NCI-H2081 treated with DMSO at 0.1 percent for 48 hours (cell line): ENCODE measurements around the gene SEC22A.

Source experiments
- DNase-seq: peaks from one replicate; lab custom pipeline; 2025; lab: John Stamatoyannopoulos, UW

Gene SEC22A

GRCh38 chr3:123201557-123202427 is at the start of gene SEC22A:
SEC22A (plus strand) TSS chr3:123201943; CDS start chr3:123209218, 7,275 bp downstream.
- peak; percentile 96 for DNase-seq

- no peak for DNase-seq
Measured at GRCh38 chr3:123152687-123153086, 49.1 kb upstream of the SEC22A start.

- DNase-seq = no peak
Measured at GRCh38 chr3:123153125-123154019, 48.4 kb upstream of the SEC22A start.

- no peak for DNase-seq
Measured at GRCh38 chr3:123154020-123154985, 47.4 kb upstream of the SEC22A start.

- DNase-seq = no peak
Measured at GRCh38 chr3:123155471-123156011, 46.2 kb upstream of the SEC22A start.

- no peak for DNase-seq
Measured at GRCh38 chr3:123156276-123156995, 45.3 kb upstream of the SEC22A start.

- DNase-seq = no peak
Measured at GRCh38 chr3:123157209-123157597, 44.5 kb upstream of the SEC22A start.

- DNase-seq = no peak
Measured at GRCh38 chr3:123157598-123158287, 44.0 kb upstream of the SEC22A start.

- DNase-seq = no peak
Measured at GRCh38 chr3:123158330-123158729, 43.4 kb upstream of the SEC22A start.

- DNase-seq = no peak
Measured at GRCh38 chr3:123158899-123159390, 42.8 kb upstream of the SEC22A start.

- no peak for DNase-seq
Measured at GRCh38 chr3:123159926-123160635, 41.7 kb upstream of the SEC22A start.

GRCh38 chr3:123161167-123161566 is 40.6 kb upstream of the SEC22A start:
- no peak for DNase-seq

GRCh38 chr3:123163141-123163540 is 38.6 kb upstream of the SEC22A start:
- DNase-seq = no peak

GRCh38 chr3:123165163-123165562 is 36.6 kb upstream of the SEC22A start:
- no peak for DNase-seq

- no peak for DNase-seq
Measured at GRCh38 chr3:123167686-123168085, 34.1 kb upstream of the SEC22A start.

- no peak for DNase-seq
Measured at GRCh38 chr3:123168122-123168521, 33.6 kb upstream of the SEC22A start.

- DNase-seq = no peak
Measured at GRCh38 chr3:123168605-123169004, 33.1 kb upstream of the SEC22A start.

- no peak for DNase-seq
Measured at GRCh38 chr3:123169492-123169929, 32.2 kb upstream of the SEC22A start.

GRCh38 chr3:123169930-123170329 is 31.8 kb upstream of the SEC22A start:
- no peak for DNase-seq
